ENCODE measurements around the gene MYL10.

DNA sequence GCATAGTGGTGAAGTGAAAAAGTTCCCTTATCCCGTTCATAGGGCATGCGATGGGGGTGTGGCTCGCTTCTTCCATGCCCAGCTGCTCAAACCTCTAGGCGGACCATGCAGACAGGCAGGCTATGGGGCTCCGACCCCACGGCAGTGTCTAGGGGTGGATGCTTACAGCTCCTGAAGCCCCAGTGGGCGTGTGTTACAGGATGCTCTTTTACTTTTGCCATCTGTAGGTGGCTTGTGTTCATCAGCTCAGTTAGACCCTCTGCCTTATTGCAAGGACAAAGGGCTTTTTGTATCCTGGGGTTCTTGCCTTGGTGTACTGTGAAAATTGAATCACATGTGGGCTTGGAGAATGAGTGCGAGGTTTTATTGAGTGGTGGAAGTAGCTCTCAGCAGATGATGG is at the start of gene MYL10:
- TF ChIP-seq POLR2A (IDR thresholded peaks at IDR 0.05; ENCODE audit: extremely low read depth, insufficient read length) (no peak), CTCF (IDR thresholded peaks at IDR 0.05; ENCODE audit: low read depth, low read length) (no peak), MYC (IDR thresholded peaks at IDR 0.05; ENCODE audit: low read depth, low read length) (no peak), MAX (IDR thresholded peaks at IDR 0.05; ENCODE audit: low read depth, low read length) (no peak)

Measured in NB4 (cell line).